Measurements from ENCODE around the gene ARL3. TPM values are rescaled to one million over a fixed set of nuclear protein-coding genes. Genes with fewer than 3 reads are reported as not detected.

The ARL3 gene, protein sequence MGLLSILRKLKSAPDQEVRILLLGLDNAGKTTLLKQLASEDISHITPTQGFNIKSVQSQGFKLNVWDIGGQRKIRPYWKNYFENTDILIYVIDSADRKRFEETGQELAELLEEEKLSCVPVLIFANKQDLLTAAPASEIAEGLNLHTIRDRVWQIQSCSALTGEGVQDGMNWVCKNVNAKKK
- 51.4 TPM for polyA plus RNA-seq (2013, experiment 1 of 2)
- 52.4 TPM for polyA plus RNA-seq (2013, experiment 2 of 2)

- H3K9me3 ChIP-seq (replicated peaks in 1 of 2; ENCODE audit: control insufficient read depth in 2 of 2, insufficient read depth in 1 of 2, low read depth in 1 of 2, low read length in 2 of 2) = no peaks in the 10 kb centered on the region
- H3K18ac ChIP-seq (ENCODE audit: low read length) = peak within 1 kb of the TSS; percentile 99
- H4K8ac ChIP-seq (ENCODE audit: low read depth, low read length) = no peak within 1 kb of the TSS
- H3K9ac ChIP-seq (ENCODE audit: low read depth, low read length, poor library complexity) = peak within 1 kb of the TSS; percentile 85
- no peaks in the 10 kb centered on the region for H3K27me3 ChIP-seq (ENCODE audit: control insufficient read depth in 3 of 3, insufficient read depth in 3 of 3, low read depth in 1 of 3, low read length in 3 of 3)
- H3K4me3 ChIP-seq (ENCODE audit: low read length in 2 of 2) = peak within 1 kb of the TSS; percentile 98 to 99
- H4K91ac ChIP-seq (ENCODE audit: low read depth, low read length, poor library complexity) = no peak within 1 kb of the TSS
- H3K4ac ChIP-seq (ENCODE audit: low read length) = peak within 1 kb of the TSS; percentile 6
- peak within 1 kb of the TSS; percentile 80 for H3K23ac ChIP-seq (ENCODE audit: low read depth, low read length, poor library complexity)
- peak within 1 kb of the TSS; percentile 14 for H2BK12ac ChIP-seq (ENCODE audit: low read length)
- H2AK5ac ChIP-seq (ENCODE audit: low read depth, low read length) = peak within 1 kb of the TSS; percentile 73
- no CpG with 5 or more reads among the region's 62 CpGs for WGBS, 2 donors (ENCODE audit: extremely low coverage in 2 of 2, insufficient read length in 2 of 2, insufficient replicate concordance in 1 of 2)
- H2AFZ ChIP-seq (ENCODE audit: low read length) = peak within 1 kb of the TSS; percentile 95
- H3K4me2 ChIP-seq (ENCODE audit: insufficient read depth, low read length, poor library complexity, severe bottlenecking) = peak within 1 kb of the TSS; percentile 94
- H3K79me1 ChIP-seq (ENCODE audit: low read depth, low read length) = peaks cover 5% of the 10 kb centered on the region
- peak within 1 kb of the TSS; percentile 97 for H2BK5ac ChIP-seq (ENCODE audit: low read length)
- DNase-seq (ENCODE audit: low spot score) = peak; percentile 98
- peaks cover 0 to 18% of the 10 kb centered on the region in 2 donors for H3K36me3 ChIP-seq (replicated peaks in 1 of 2; ENCODE audit: control insufficient read depth in 2 of 2, insufficient read depth in 2 of 2, low read length in 2 of 2)
- no peak within 1 kb of the TSS for H2BK120ac ChIP-seq (ENCODE audit: low read depth, low read length)
- H3K27ac ChIP-seq (replicated peaks; ENCODE audit: low read length) = peak within 1 kb of the TSS; percentile 97
- H2BK15ac ChIP-seq (ENCODE audit: low read length) = peak within 1 kb of the TSS; percentile 92
- peak within 1 kb of the TSS; percentile 89 for H3K14ac ChIP-seq (ENCODE audit: low read length)
- peaks cover 17 to 23% of the 10 kb centered on the region in 2 donors for H3K4me1 ChIP-seq (ENCODE audit: control insufficient read depth in 2 of 2, insufficient read depth in 1 of 2, low read depth in 1 of 2, low read length in 2 of 2)
Observed at GRCh38 chr10:102713814-102714620, at the start of gene ARL3. Gene ARL3, minus strand, starts transcription at chr10:102714397. Its CDS starts 122 bp downstream, at chr10:102714275.

GRCh38 chr10:102763037-102763607, 48.9 kb upstream of the ARL3 start:
- Histone ChIP-seq H2AK5ac (ENCODE audit: low read depth, low read length) (no peak overlapping the region), H3K79me1 (ENCODE audit: low read depth, low read length) (no peaks in the 10 kb centered on the region), H3K4me2 (ENCODE audit: insufficient read depth, low read length, poor library complexity, severe bottlenecking) (no peak overlapping the region), H3K4me1 (ENCODE audit: control insufficient read depth in 2 of 2, insufficient read depth in 1 of 2, low read depth in 1 of 2, low read length in 2 of 2) (peaks cover 1 to 4% of the 10 kb centered on the region in 2 donors), H3K4me3 (ENCODE audit: low read length in 2 of 2) (no peak overlapping the region), H3K9ac (ENCODE audit: low read depth, low read length, poor library complexity) (no peak overlapping the region), H2BK120ac (ENCODE audit: low read depth, low read length) (no peak overlapping the region), H2BK5ac (ENCODE audit: low read length) (no peak overlapping the region), H4K91ac (ENCODE audit: low read depth, low read length, poor library complexity) (no peak overlapping the region), H3K23ac (ENCODE audit: low read depth, low read length, poor library complexity) (no peak overlapping the region), H3K9me3 (replicated peaks in 1 of 2; ENCODE audit: control insufficient read depth in 2 of 2, insufficient read depth in 1 of 2, low read depth in 1 of 2, low read length in 2 of 2) (no peaks in the 10 kb centered on the region), H2BK12ac (ENCODE audit: low read length) (no peak overlapping the region), H2AFZ (ENCODE audit: low read length) (no peak overlapping the region), H3K4ac (ENCODE audit: low read length) (no peak overlapping the region), H4K8ac (ENCODE audit: low read depth, low read length) (no peak overlapping the region), H3K27ac (replicated peaks; ENCODE audit: low read length) (no peak overlapping the region), H3K36me3 (replicated peaks in 1 of 2; ENCODE audit: control insufficient read depth in 2 of 2, insufficient read depth in 2 of 2, low read length in 2 of 2) (no peaks in the 10 kb centered on the region), H2BK15ac (ENCODE audit: low read length) (no peak overlapping the region), H3K14ac (ENCODE audit: low read length) (no peak overlapping the region), H3K18ac (ENCODE audit: low read length) (no peak overlapping the region), H3K27me3 (ENCODE audit: control insufficient read depth in 3 of 3, insufficient read depth in 3 of 3, low read depth in 1 of 3, low read length in 3 of 3) (no peaks in the 10 kb centered on the region)
- DNase-seq (ENCODE audit: low spot score) = no peak
- WGBS, 2 donors (ENCODE audit: extremely low coverage in 2 of 2, insufficient read length in 2 of 2, insufficient replicate concordance in 1 of 2) = no CpG with 5 or more reads among the region's 7 CpGs

DNA sequence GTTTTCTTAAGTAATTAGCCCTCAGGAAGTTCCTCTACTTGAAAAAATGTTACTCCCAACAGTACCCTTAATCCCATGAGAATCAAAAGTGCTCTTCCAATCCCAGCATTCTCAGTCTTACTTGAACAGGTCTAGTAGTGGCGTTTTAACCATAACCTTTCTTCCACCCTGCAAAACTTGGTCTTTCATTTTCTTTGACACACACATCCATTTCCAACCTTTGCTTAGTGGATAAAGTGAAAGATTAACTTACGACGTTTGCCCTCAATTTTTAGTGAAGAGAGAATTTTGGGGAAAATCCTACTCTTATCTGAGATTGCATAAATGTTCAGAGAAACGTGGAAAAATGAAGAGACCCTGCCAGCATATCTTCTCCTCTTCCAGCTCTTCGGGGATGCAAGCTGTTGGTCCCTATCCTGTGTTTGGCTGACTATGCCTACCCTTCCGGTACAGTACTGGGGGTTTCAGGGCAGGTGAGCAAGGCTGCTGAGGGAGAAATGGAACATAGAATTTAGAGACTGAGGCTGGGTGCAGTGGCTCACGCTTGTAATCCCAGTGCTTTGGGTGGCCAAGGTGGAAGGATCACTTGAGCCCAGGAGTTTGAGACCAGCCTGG, 48.3 kb upstream of the ARL3 start:
- Histone ChIP-seq H2BK120ac (ENCODE audit: low read depth, low read length) (no peak overlapping the region), H3K4me3 (ENCODE audit: low read length in 2 of 2) (no peak overlapping the region), H4K8ac (ENCODE audit: low read depth, low read length) (no peak overlapping the region), H3K4me2 (ENCODE audit: insufficient read depth, low read length, poor library complexity, severe bottlenecking) (no peak overlapping the region), H2BK5ac (ENCODE audit: low read length) (no peak overlapping the region), H3K14ac (ENCODE audit: low read length) (no peak overlapping the region), H3K23ac (ENCODE audit: low read depth, low read length, poor library complexity) (no peak overlapping the region), H2BK15ac (ENCODE audit: low read length) (no peak overlapping the region), H2AFZ (ENCODE audit: low read length) (no peak overlapping the region), H3K9ac (ENCODE audit: low read depth, low read length, poor library complexity) (no peak overlapping the region), H3K27ac (replicated peaks; ENCODE audit: low read length) (no peak overlapping the region), H3K18ac (ENCODE audit: low read length) (no peak overlapping the region), H3K4me1 (ENCODE audit: control insufficient read depth in 2 of 2, insufficient read depth in 1 of 2, low read depth in 1 of 2, low read length in 2 of 2) (peaks cover 1 to 4% of the 10 kb centered on the region in 2 donors), H2BK12ac (ENCODE audit: low read length) (no peak overlapping the region), H3K9me3 (replicated peaks in 1 of 2; ENCODE audit: control insufficient read depth in 2 of 2, insufficient read depth in 1 of 2, low read depth in 1 of 2, low read length in 2 of 2) (no peaks in the 10 kb centered on the region), H3K4ac (ENCODE audit: low read length) (no peak overlapping the region), H3K27me3 (ENCODE audit: control insufficient read depth in 3 of 3, insufficient read depth in 3 of 3, low read depth in 1 of 3, low read length in 3 of 3) (no peaks in the 10 kb centered on the region), H2AK5ac (ENCODE audit: low read depth, low read length) (no peak overlapping the region), H4K91ac (ENCODE audit: low read depth, low read length, poor library complexity) (no peak overlapping the region), H3K79me1 (ENCODE audit: low read depth, low read length) (no peaks in the 10 kb centered on the region), H3K36me3 (replicated peaks in 1 of 2; ENCODE audit: control insufficient read depth in 2 of 2, insufficient read depth in 2 of 2, low read length in 2 of 2) (no peaks in the 10 kb centered on the region)
- no peak for DNase-seq (ENCODE audit: low spot score)
- WGBS, 2 donors (ENCODE audit: extremely low coverage in 2 of 2, insufficient read length in 2 of 2, insufficient replicate concordance in 1 of 2) = no CpG with 5 or more reads among the region's 7 CpGs
